ENCODE results near the gene NCKAP5. TPM values are rescaled to one million over a fixed set of nuclear protein-coding genes. Genes with fewer than 3 reads are reported as not detected.

The NCKAP5 gene
- total and polyA plus RNA-seq, 2 of the 8 experiments (the other 6 are each of a cell fraction or from before 2014, with no cell fraction given) = 0.27 to 0.86 TPM

DNA sequence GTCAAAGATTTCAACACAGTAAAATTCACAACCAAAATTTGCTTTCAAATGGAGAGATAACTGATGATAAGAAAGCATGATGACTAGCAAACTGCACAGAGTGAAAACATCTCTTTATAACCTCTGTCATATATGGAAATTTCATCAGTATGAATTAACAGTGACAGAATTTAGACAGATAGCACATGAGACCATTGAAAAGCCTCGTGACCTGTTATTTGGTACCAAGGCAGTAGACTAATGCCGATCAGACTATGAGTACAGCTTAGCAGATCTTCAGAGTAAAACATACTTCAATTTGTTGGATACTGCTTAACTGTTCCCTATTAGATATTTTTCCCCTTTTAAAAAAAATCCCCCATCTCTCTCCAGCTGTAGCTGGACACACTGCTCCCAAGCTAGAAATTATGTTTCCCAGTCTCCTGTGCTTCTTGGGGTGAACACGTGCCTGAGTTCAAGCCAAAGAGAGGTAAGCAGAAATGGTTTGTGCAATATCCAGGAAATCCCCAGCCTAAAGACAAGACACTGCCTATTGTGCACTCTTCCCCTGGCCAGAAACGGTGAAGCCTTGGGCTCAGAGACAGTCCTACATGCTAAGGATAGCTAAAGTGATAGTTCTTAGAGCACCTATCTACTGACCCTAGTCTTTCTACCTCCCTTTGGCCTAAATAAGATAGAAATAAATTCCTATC is 256.1 kb downstream of the NCKAP5 start:
- Histone ChIP-seq H3K4me3 (ENCODE audit: extremely low read depth in 1 of 4, insufficient read depth in 2 of 4, low read depth in 3 of 4, low read length in 4 of 4) (no peak overlapping the region), H3K9me3 (ENCODE audit: insufficient read depth in 2 of 2, low read depth in 1 of 2, low read length in 1 of 2) (no peaks in the 10 kb centered on the region), H2BK15ac (ENCODE audit: low read length) (no peak overlapping the region), H4K8ac (ENCODE audit: extremely low read depth, insufficient read depth, low read length) (no peak overlapping the region), H2AFZ (ENCODE audit: low read length) (no peak overlapping the region), H4K5ac (ENCODE audit: insufficient read length, low read depth, low read length) (no peak overlapping the region), H3K23me2 (ENCODE audit: low read depth, low read length) (no peaks in the 10 kb centered on the region), H3K23ac (ENCODE audit: insufficient read length) (no peak overlapping the region), H4K20me1 (replicated peaks in 1 of 2; ENCODE audit: control insufficient read depth in 1 of 2, insufficient read depth in 2 of 2, low read length in 2 of 2) (no peaks in the 10 kb centered on the region), H3K27ac (ENCODE audit: low read depth, low read length) (no peak overlapping the region), H3K36me3 (ENCODE audit: control insufficient read depth in 2 of 4, insufficient read depth in 4 of 4, low read length in 3 of 4) (no peaks in the 10 kb centered on the region), H3K18ac (ENCODE audit: extremely low read depth, low read length) (no peak overlapping the region), H3K9ac (replicated peaks in 1 of 4; ENCODE audit: extremely low read depth in 1 of 4, low read depth in 3 of 4, low read length in 3 of 4) (no peak overlapping the region), H4K91ac (replicated peaks; ENCODE audit: insufficient read length, low read length) (no peak overlapping the region), H3K4ac (replicated peaks; ENCODE audit: insufficient read length, low read depth, low read length) (no peak overlapping the region), H2BK5ac (ENCODE audit: low read depth, low read length) (no peak overlapping the region), H2BK120ac (replicated peaks; ENCODE audit: low read depth, low read length) (no peak overlapping the region), H3K79me1 (ENCODE audit: low read depth, low read length) (no peaks in the 10 kb centered on the region), H3K14ac (ENCODE audit: insufficient read length) (no peak overlapping the region), H3K79me2 (ENCODE audit: control insufficient read depth in 1 of 2, insufficient read depth in 2 of 2, low read length in 2 of 2) (no peaks in the 10 kb centered on the region), H2BK20ac (ENCODE audit: low read length) (no peak overlapping the region), H3K4me1 (replicated peaks in 1 of 4; ENCODE audit: control insufficient read depth in 3 of 4, insufficient read depth in 4 of 4, low read length in 3 of 4) (no peaks in the 10 kb centered on the region), H3K56ac (replicated peaks; ENCODE audit: insufficient read length, low read depth, low read length) (no peak overlapping the region), H3K4me2 (ENCODE audit: insufficient read depth in 1 of 2, low read depth in 2 of 2, low read length in 2 of 2) (no peak overlapping the region), H2BK12ac (ENCODE audit: low read depth, low read length) (no peak overlapping the region), H3K27me3 (replicated peaks in 1 of 4; ENCODE audit: control insufficient read depth in 3 of 4, extremely low read depth in 1 of 4, insufficient read depth in 3 of 4, low read length in 3 of 4) (no peaks in the 10 kb centered on the region), H2AK5ac (ENCODE audit: low read depth, low read length) (no peak overlapping the region)
- 94% methylated on average over 4 of the region's 4 CpGs; no CpG with 5 or more reads in 1 of the 2 experiments for WGBS, 2 experiments (ENCODE audit: extremely low coverage in 1 of 2, insufficient coverage in 1 of 2, insufficient read length in 1 of 2, insufficient replicate concordance in 2 of 2, low coverage in 1 of 2, low lambda C conversion rate in 2 of 2, missing lambda C conversion rate in 1 of 2)
- no peak for DNase-seq (ENCODE audit: low read depth in 1 of 2, low spot score in 2 of 2)
- ChIA-PET CTCF (ENCODE audit: partially characterized antibody) (interaction anchor here (1.1 to 1.2 kb wide), 2 partner anchors 34 to 249 kb away, joined by 3 read pairs; no protein-coding TSS in a partner anchor), POLR2A (ENCODE audit: partially characterized antibody) (no interaction called here)
- no peak for FAIRE-seq
- no peak for TF ChIP-seq NRF1 (IDR thresholded peaks at IDR 0.05; ENCODE audit: low read depth, low read length)
- TF ChIP-seq CTBP2 (IDR thresholded peaks at IDR 0.05; ENCODE audit: borderline replicate concordance, insufficient read depth, insufficient read length, low read length) = no peak
- TF ChIP-seq, protein P1, sequence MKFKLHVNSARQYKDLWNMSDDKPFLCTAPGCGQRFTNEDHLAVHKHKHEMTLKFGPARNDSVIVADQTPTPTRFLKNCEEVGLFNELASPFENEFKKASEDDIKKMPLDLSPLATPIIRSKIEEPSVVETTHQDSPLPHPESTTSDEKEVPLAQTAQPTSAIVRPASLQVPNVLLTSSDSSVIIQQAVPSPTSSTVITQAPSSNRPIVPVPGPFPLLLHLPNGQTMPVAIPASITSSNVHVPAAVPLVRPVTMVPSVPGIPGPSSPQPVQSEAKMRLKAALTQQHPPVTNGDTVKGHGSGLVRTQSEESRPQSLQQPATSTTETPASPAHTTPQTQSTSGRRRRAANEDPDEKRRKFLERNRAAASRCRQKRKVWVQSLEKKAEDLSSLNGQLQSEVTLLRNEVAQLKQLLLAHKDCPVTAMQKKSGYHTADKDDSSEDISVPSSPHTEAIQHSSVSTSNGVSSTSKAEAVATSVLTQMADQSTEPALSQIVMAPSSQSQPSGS (IDR thresholded peaks at IDR 0.05; ENCODE audit: low read length) = no peak
- TF ChIP-seq EGR1 (IDR thresholded peaks at IDR 0.05; ENCODE audit: borderline replicate concordance, low read depth, low read length) = no peak
- no peak for TF ChIP-seq RXRA (IDR thresholded peaks at IDR 0.05; ENCODE audit: insufficient read depth, low read depth, low read length)
- no peak for TF ChIP-seq BRCA1 (IDR thresholded peaks at IDR 0.05; ENCODE audit: low read depth, low read length)
- TF ChIP-seq TAF1 (IDR thresholded peaks at IDR 0.05; ENCODE audit: low read depth, low read length) = no peak
- TF ChIP-seq POU5F1 (IDR thresholded peaks at IDR 0.05; ENCODE audit: low read depth, low read length) = no peak
- TF ChIP-seq, protein P2, sequence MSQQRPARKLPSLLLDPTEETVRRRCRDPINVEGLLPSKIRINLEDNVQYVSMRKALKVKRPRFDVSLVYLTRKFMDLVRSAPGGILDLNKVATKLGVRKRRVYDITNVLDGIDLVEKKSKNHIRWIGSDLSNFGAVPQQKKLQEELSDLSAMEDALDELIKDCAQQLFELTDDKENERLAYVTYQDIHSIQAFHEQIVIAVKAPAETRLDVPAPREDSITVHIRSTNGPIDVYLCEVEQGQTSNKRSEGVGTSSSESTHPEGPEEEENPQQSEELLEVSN (IDR thresholded peaks at IDR 0.05) = no peak
